HG03460 (cell line): ENCODE measurements around the gene PFDN1.

Source experiments
- ATAC-seq: cut with Tn5 transposase; IDR thresholded peaks from one replicate; pipeline ENCODE4 v1.9.1; 2021; ENCODE audit not compliant: unreplicated experiment

Gene PFDN1

DNA sequence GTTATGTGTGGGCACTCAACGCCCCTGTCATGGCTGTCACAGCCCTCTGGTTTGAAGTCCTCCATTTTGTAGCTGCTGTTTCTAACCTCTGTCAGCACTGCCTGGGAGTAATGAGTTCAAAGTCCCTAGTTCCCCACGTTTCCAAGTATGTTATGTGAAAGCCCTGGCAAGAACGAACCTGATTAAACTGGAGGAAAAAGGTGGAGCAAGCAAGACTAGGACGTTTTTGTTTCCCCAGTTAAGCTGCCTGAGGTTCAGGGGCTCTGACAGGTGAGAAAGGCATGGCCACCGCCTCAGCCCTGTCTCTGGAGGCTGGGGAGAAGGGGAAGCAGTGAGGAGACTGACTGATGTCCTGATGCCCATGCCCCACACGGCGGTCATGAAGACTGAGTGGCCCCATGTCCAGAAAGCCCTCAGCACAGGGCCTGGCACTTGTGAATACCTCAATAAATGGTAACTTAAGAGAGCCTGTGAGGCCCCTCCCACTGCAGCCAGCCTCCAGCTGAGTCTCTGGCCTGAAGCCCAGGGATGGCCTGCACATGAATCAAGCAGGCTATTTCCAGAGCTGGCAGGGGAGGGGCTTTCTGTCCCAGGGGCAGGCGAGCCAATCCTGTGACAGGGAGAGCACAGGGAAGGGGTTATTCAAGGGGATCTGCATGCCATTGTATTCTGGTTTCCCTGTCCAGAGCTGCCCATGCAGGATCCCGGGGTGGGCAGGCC lies 61.8 kb downstream of the PFDN1 start:
- ATAC-seq = no peak

- peak; percentile 66 for ATAC-seq
Measured at GRCh38 chr5:140239939-140240700, 62.8 kb downstream of the PFDN1 start.

DNA sequence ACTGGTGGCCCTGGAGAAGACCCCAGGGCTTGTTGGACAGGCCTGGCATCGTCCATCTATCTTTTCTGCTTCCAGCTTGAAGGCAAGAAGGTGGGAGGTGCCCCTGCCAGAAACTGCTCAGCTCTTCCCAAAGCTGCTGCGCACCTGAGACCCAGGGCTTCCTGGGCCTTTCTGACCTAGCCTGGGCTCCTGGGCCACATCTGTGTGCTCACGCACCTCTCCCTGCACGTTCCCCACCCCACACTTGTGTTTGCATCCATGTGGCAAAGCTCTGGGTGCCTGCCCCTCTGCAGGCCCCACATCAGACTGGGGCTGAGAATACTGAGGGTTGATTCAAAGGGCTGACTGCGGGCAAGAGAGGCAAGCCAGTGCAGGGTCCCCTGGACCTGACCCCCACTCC lies 63.4 kb downstream of the PFDN1 start:
- no peak for ATAC-seq

- no peak for ATAC-seq
Measured at GRCh38 chr5:140238756-140239155, 64.1 kb downstream of the PFDN1 start.

- no peak for ATAC-seq
Measured at GRCh38 chr5:140236891-140237598, 65.9 kb downstream of the PFDN1 start.

DNA sequence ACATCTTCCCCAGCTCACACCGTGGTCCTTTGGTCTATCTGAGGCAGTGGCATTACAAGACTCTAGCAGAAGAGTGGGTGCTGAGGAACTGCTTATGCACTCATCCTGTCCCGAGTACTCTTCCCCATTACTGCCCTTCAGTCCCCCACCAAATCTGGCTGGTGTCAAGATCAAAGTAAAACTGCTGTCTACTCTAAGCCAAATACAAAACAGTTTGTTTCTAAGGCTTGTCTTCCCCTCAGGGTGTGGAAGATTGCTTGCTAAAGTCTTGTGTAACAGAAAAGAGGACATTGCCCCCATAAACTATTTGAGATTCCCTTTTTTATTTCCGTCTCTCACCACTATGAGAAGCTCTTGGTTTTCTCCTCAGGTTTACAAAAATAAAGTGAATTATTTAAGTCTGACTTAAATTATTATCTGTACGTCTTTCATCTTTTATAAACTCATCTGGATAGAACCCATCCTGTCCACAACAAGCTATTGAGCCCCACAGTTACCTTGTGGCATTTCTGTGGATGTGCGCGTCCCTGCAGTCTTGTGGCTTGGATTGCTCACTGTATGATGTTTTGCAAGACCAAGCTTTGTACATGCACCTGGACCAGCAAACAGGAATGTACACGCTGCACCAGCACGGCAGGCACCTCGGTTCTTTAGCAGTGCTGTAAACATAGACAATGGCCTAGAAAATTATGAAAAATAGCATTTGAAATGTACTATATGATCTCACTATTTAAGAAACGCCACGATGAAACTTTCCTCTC lies 66.9 kb downstream of the PFDN1 start:
- ATAC-seq = no peak

GRCh38 chr5:140234377-140234989 lies 68.4 kb downstream of the PFDN1 start:
- no peak for ATAC-seq

GRCh38 chr5:140232731-140233130 lies 70.2 kb downstream of the PFDN1 start:
- no peak for ATAC-seq

- no peak for ATAC-seq
Measured at GRCh38 chr5:140230373-140230772, 72.5 kb downstream of the PFDN1 start.

- ATAC-seq = no peak
Measured at GRCh38 chr5:140228364-140228837, 74.5 kb downstream of the PFDN1 start.

GRCh38 chr5:140227046-140227445 lies 75.9 kb downstream of the PFDN1 start:
- no peak for ATAC-seq

DNA sequence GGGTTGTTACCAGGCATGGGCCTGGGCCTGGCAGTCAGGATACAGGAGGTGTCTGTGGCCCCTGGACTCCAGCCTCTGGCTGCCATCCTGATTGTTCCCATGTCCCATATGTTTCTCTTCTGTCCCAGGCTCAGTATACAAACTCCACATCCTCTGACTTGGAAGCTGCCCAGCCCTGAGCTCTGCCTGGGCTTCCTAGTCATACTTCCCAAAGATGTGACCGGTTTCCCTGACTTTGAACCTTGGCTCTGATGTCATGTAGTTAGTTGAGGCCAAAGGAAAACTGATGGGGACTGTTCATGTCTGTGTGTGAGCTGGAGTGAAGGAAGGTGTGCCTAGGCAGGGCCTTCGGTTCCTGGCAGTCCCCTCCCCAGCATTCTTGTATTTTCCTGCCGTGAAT lies 77.5 kb downstream of the PFDN1 start:
- no peak for ATAC-seq

DNA sequence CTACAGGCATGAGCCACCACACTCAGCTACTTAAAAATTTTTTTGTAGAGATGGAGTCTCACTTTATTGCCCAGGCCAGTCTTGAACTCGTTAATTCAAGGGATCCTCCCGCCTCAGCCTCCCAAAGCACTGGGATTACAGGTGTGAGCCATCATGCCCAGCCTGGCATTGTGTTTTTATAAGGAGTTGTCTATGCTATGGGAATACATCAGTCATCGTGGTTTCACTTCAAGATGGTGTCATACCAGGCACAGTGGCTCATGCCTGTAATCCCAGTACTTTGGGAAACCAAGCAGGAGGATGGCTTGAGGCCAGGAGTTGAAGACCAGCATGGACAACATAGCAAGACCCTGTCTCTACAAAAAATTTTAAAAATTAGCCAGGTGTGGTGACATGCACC lies 78.2 kb downstream of the PFDN1 start:
- no peak for ATAC-seq

GRCh38 chr5:140223567-140223966 lies 79.3 kb downstream of the PFDN1 start:
- no peak for ATAC-seq

DNA sequence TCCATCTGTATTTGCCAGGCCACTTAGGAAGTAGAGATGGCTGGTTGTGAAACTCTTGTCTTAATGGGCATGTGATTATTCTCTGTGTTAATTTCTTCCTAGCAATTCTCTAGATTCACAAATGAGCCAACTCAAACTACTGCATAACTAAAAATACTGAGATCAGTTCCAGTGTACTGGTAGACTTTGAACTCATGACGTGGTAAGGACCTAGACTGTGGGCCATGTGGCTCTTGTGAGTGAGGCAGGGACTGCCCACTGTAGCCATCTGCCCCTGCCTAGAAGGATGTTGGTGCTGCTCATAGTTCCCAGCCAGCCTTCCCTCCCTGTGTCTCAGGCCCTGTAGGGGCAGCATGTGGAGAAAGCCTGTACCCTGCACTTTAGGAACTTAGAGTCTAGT lies 80.5 kb downstream of the PFDN1 start:
- ATAC-seq = no peak

DNA sequence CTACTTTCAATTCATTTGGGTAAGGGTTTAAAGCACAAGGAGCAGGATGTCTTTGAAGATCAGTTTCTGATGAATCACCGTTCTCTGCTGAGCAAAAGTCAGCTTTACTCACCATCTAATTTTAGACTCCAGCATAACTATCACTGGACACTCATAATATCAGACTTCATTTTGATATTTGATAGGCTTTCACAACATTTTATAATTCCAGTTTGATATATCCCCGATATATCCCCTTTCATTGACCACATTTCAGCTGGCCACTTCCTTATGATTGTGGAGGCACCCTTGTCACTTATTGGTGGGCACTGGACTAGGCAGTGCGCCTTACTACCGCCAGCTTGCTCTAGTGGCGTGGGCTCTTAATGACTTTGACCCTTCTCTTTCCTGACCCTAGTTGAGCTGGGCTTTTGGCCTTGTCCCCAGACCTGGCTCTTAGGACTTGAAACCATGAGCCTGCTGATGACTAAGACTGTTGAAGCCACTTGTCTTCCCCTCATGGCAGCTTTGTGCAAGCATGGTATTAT lies 81.1 kb downstream of the PFDN1 start:
- no peak for ATAC-seq

- ATAC-seq = no peak
Measured at GRCh38 chr5:140220698-140221064, 82.2 kb downstream of the PFDN1 start.

GRCh38 chr5:140220032-140220697 lies 82.7 kb downstream of the PFDN1 start:
- ATAC-seq = peak; percentile 71

- ATAC-seq = no peak
Measured at GRCh38 chr5:140219068-140219991, 83.6 kb downstream of the PFDN1 start.
